ENCODE results near the gene WFS1. TPM values are rescaled to one million over a fixed set of nuclear protein-coding genes. Genes with fewer than 3 reads are reported as not detected.

The WFS1 gene
- total RNA-seq, 1 donor from 2014 or later, result 107 TPM

- no peak for DNase-seq (ENCODE audit: low read depth in 2 of 2)
Measured at GRCh38 chr4:6235901-6236640, 33.6 kb upstream of the WFS1 start.

DNA sequence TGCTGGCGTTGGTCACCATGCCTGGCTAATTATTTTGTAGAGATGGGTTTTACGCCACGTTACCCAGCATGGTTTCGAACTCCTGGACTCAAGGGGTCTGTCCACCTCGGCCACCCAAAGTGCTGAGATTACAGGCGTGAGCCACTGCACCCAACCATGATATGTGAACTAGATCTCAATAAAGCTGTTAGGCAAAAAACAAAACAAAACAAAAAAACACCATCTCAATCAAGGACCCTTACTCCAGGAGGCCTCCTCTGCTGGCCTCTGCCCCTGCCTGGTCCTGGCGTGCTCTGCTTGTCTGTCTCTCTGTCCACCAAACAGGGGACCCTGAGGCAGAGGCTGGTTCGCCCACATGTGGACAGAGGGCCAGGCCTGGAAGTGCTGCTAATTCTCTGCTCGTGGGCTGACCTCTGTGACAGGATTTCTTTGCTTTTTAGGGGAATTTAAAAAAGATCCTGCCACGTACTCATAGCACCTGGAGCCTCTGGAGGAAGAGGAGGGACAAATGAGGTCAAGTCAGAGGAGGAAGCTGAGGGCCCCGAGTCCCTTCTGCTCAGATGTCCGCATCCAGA is 32.7 kb upstream of the WFS1 start:
- no peak for DNase-seq (ENCODE audit: low read depth in 2 of 2)

DNA sequence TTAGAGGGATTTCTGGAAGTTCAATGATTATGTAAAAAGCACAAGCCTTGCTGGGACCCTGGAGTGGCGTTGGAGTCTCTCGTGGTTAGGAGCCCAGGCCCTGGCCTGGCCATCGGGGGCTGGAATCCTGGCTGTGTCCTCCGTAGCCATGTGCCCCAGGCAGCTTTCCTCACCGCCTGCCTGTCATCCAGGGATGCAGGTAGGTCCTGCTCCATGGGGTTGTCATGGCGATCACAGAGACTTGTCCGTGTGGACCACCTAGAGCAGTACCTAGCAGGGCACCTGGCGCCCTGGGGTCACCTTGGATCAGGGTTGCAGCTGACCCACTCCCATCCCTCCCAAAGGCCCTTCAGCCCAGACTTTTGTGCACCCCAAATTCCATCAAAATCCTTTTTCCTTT is 30.2 kb upstream of the WFS1 start:
- DNase-seq (ENCODE audit: low read depth in 2 of 2), result no peak

DNA sequence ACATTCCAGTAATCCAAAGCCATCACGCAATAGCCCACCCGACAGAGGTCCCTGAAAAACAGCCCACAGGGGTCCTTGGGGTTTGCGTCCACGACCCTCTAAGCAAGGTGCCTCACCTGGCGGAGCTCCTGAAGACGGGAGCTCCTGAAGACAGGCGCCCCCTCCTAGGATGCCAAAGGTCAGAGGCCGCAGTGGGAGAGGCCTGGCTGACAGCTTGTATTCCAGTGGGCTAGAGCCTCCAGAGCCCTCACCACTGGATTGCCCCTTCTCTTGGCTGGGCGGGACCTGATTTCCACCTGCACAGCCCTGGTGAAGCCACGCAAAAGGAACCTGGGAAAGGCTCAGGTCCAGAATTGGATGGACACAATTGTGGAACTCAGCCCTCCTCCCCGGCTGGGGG is 29.7 kb upstream of the WFS1 start:
- DNase-seq (ENCODE audit: low read depth in 2 of 2), result no peak

- no peak for DNase-seq (ENCODE audit: low read depth in 2 of 2)
Measured at GRCh38 chr4:6241062-6241845, 28.4 kb upstream of the WFS1 start.

GRCh38 chr4:6242271-6243029 is 27.2 kb upstream of the WFS1 start:
- DNase-seq (ENCODE audit: low read depth in 2 of 2), result no peak

DNA sequence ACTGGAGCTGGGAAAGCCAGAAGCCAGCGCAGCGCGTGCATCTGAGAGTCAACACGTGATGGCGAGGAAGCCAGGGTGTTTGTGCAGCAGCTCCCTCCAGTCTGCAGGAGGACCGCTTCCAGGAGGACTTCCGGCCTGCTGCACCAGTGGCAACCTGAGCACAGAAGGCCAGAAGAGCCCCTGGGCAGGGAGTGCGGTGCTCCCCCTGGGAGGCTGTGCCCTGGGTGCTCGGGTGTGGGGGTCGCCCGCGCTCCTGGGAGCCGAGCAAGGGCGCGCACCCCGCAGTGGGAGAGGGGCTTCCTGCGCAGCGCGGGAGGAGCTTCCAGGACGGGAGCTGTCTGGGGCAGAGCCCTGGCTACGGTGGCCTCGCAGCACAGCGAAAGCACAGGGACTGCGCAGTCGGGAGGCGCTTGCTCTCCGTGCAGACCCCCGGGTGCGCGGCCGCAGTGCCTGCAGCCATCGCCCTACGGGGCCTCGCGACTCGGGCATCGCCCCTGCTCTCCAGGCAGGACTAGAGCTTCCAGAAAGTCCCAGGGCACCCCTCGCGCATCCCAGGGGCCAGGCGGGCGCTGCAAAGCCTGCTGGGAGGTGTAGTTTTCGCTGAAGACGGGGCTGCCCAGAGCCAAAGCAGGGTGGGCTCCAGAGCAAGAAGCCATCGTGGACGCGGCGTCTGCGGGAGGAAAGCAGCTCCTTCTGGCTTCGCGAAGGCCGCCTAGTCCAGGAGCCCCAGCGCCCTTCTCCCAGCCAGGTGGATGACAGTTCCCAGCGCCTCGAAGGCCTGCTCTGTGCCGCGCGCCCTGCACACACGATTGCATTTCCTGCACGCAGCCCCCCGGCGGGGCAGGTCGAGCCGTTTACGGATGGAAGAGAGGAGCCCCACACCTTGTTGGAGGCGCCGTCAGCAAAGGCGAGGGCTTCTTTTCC is 24.1 kb upstream of the WFS1 start:
- no peak for DNase-seq (ENCODE audit: low read depth in 2 of 2)

DNA sequence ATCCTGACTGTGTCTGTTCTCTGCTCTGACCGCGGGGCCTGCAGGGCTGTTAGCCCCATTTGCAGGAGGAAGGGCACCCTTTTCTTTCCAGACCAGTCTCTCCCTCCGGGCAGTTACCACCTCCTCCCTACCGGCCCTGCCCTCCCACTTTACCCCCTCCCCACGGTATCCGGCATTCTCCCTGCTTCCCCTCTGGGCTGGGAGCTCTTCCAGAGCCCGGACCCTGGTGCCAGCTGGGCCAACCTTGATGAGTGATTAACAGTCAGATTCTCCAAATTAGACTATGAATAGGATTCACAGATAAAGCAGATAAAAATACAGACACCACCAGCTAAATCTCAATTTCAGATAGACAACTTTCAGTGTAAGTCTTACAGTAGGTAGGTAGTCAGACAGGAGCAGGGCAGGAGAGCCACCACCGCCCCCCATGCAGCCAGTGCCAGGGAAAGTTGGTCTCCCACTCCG is 23.4 kb upstream of the WFS1 start:
- no peak for DNase-seq (ENCODE audit: low read depth in 2 of 2)

DNA sequence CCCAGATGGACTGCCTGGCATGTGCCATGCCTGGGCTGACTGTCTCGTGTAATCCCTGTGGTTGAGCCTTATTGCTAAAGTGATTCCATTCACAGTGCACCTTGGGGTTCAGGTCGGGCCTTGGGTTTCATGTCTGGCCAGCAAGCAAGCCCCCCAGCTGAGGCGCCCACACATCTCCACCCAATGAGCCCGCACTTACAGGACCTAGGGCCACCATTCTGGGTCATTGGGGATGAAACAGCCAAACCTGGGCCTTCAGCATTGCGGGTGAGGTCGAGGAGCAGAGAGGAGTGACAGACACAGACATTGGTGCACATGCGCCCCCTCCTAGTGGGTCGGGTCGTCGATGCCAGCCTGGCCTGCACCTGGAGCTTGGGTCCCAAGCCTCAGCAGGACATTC is 21.3 kb upstream of the WFS1 start:
- DNase-seq (ENCODE audit: low read depth in 2 of 2), result no peak

DNA sequence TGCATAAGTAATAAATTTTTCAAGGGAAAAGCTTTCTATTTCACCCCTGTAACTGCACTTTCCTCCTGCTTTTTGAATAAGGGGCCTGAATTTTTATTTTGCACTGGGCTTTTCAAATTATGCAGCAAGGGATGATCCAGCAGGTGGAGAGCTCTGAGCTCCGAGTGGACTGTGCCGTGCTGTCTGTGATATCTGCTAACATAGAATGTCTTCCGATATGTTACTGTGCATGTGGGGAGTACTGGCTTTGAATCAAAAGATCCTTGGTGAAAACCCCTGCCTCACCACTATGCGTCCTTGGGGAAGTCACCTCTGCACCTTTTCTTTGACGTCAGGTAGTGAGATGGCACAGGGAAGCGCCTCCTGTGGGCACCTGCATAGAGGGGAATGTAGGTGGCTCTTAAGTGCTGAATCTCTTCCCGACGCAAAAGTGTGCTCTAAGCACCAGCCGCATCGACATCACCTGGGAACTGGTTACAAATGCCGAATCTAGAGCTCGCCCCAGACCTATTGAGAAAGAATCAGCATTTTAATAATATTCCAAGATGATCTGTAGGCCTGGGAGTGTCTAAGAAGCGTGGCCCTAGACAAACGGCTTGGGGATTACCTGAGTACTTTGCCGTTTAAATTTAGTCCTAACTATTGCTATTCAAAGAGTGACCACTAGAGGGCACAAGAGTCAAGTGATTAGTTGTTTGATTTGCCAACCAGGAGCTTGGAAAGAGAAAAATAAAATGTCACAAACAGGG is 19.2 kb upstream of the WFS1 start:
- peak; percentile 69 to 79 for DNase-seq (ENCODE audit: low read depth in 2 of 2)

GRCh38 chr4:6250984-6251295 is 18.7 kb upstream of the WFS1 start:
- DNase-seq (ENCODE audit: low read depth in 2 of 2), result no peak

DNA sequence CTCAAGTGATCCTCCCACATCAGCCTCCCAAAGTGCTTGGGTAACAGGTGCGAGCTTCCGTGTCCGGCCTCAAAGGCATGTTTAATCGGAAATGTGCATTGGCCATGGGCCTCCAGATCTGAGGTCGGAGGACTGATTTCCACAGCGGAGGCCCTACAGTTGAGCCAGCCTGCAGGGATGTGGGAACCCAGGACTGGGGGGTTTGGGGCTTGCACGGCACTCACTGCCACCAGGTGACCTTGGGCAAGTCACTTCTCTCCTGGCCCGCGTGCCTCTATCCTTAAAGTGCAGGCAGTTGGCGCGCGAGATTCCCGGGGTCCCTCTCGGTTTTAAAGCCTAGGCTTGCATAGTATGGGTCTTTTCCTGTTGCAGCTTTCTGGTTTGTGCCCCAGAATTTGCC is 18.3 kb upstream of the WFS1 start:
- DNase-seq (ENCODE audit: low read depth in 2 of 2), result no peak

GRCh38 chr4:6252051-6252450 is 17.6 kb upstream of the WFS1 start:
- DNase-seq (ENCODE audit: low read depth in 2 of 2), result no peak

GRCh38 chr4:6253111-6253510 is 16.5 kb upstream of the WFS1 start:
- no peak for DNase-seq (ENCODE audit: low read depth in 2 of 2)

DNA sequence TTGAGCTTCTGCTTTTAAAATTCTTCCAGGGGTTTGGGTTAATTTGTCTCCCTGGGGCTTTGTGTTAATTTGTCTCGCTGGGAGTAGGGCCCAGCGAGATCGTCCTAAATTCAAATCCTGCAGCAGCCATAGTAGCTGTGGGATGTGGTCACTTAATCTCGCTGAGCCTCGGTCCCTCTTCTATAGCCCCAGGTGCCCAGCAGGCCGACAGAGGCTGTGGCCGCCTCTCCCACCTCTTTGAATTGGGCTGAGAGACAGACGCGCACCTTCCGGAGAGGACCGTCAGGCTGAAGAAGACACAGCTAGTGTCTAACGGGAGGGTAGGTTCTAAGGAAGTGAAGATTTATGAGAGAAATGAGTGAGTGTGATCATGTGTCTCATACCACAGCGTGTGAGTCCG is 15.7 kb upstream of the WFS1 start:
- DNase-seq (ENCODE audit: low read depth in 2 of 2), result no peak

DNA sequence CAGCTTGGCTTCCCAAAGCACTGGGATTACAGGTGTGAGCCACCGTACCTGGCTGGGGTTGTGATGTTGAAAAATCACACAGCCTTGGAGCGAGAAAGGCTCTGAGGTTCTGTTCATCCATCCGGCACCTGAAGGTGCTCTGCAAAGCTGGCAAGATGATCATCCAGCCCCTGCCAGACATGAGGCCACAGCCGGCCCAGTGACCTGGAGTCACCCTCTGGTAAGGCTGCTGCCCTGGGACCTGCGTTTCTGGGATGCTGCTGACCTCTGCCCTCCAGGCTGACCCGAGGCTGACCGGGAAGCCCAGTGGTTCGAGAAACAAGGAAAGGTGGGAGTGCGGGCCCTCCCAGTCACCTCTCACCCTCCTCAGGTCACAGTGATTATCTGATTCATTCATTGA is 13.5 kb upstream of the WFS1 start:
- no peak for DNase-seq (ENCODE audit: low read depth in 2 of 2)

GRCh38 chr4:6257247-6258025 is 12.2 kb upstream of the WFS1 start:
- DNase-seq (ENCODE audit: low read depth in 2 of 2), result peak; percentile 40 to 48

- no peak for DNase-seq (ENCODE audit: low read depth in 2 of 2)
Measured at GRCh38 chr4:6258026-6258360, 11.7 kb upstream of the WFS1 start.

DNA sequence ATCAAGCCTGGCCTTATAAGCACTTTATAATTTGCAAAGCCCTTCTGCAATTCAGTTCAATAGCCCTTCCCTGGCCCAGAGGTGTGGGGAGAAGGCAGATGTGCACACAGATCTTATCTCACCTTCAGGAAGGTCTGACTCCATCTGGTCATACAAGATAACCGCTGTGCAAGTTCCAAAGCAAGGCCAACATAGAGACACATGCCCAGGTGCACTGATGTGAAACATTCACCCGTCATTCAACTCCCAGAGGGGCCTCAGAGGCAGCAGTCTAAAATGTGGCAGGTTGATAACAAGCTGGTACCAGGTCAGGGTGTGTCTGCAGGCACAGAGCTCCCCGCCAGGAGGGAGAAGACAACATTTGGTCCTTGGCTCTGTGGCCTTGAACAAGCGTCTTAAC is 10.9 kb upstream of the WFS1 start:
- DNase-seq (ENCODE audit: low read depth in 2 of 2), result no peak

DNA sequence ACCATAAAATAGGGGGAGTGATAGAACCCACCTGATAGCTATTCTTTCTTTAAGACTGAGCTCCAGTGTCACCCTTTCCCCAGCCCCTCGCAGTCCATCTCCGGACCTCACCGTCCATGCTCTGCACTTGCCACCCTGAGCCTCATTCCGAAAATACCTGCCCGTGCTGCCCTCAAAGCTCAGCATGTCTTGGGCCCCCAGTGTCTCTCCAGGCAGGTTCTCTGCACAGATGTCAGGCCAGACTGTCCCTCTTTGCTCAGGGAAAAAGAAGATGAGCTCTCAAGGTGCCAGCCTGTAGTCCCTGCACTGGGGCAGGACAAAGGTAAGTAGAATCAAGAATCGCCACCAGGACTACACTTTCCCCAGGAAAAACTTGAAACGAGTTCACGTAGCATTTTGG is 9.8 kb upstream of the WFS1 start:
- DNase-seq (ENCODE audit: low read depth in 2 of 2), result no peak
